ENCODE measurements around the gene DNAL1.

Gene DNAL1

GRCh38 chr14:73722581-73722980 is 77.8 kb downstream of the DNAL1 start:
- in situ Hi-C loops (cut with MboI; ENCODE audit: low sequenced_read_pairs) = no loop called here

GRCh38 chr14:73723406-73723796 is 78.6 kb downstream of the DNAL1 start:
- in situ Hi-C loops (cut with MboI; ENCODE audit: low sequenced_read_pairs) = no loop called here

GRCh38 chr14:73723797-73724661 is 79.2 kb downstream of the DNAL1 start:
- in situ Hi-C loops (cut with MboI; ENCODE audit: low sequenced_read_pairs) = no loop called here

GRCh38 chr14:73724696-73725095 is 79.9 kb downstream of the DNAL1 start:
- in situ Hi-C loops (cut with MboI; ENCODE audit: low sequenced_read_pairs) = no loop called here

- in situ Hi-C loops (cut with MboI; ENCODE audit: low sequenced_read_pairs) = no loop called here
These were observed 80.6 kb downstream of the DNAL1 start for GRCh38 chr14:73725116-73726024.

GRCh38 chr14:73726025-73726961 is 81.5 kb downstream of the DNAL1 start:
- in situ Hi-C loops (cut with MboI; ENCODE audit: low sequenced_read_pairs) = no loop called here

- in situ Hi-C loops (cut with MboI; ENCODE audit: low sequenced_read_pairs) = no loop called here
These were observed 82.4 kb downstream of the DNAL1 start for GRCh38 chr14:73727166-73727565.

- in situ Hi-C loops (cut with MboI; ENCODE audit: low sequenced_read_pairs) = no loop called here
These were observed 84.0 kb downstream of the DNAL1 start for GRCh38 chr14:73728717-73729330.

- in situ Hi-C loops (cut with MboI; ENCODE audit: low sequenced_read_pairs) = no loop called here
These were observed 84.9 kb downstream of the DNAL1 start for GRCh38 chr14:73729556-73730265.

GRCh38 chr14:73731111-73731510 is 86.3 kb downstream of the DNAL1 start:
- in situ Hi-C loops (cut with MboI; ENCODE audit: low sequenced_read_pairs) = no loop called here

- in situ Hi-C loops (cut with MboI; ENCODE audit: low sequenced_read_pairs) = no loop called here
These were observed 87.2 kb downstream of the DNAL1 start for GRCh38 chr14:73732006-73732405.

GRCh38 chr14:73736842-73737241 is 92.1 kb downstream of the DNAL1 start:
- in situ Hi-C loops (cut with MboI; ENCODE audit: low sequenced_read_pairs) = no loop called here

- in situ Hi-C loops (cut with MboI; ENCODE audit: low sequenced_read_pairs) = no loop called here
These were observed 93.9 kb downstream of the DNAL1 start for GRCh38 chr14:73738518-73739173.

- in situ Hi-C loops (cut with MboI; ENCODE audit: low sequenced_read_pairs) = no loop called here
These were observed 94.5 kb downstream of the DNAL1 start for GRCh38 chr14:73739174-73739898.

GRCh38 chr14:73739899-73740617 is 95.3 kb downstream of the DNAL1 start:
- in situ Hi-C loops (cut with MboI; ENCODE audit: low sequenced_read_pairs) = no loop called here

GRCh38 chr14:73740618-73741326 is 96.0 kb downstream of the DNAL1 start:
- in situ Hi-C loops (cut with MboI; ENCODE audit: low sequenced_read_pairs) = no loop called here

GRCh38 chr14:73741386-73741875 is 96.6 kb downstream of the DNAL1 start:
- in situ Hi-C loops (cut with MboI; ENCODE audit: low sequenced_read_pairs) = no loop called here
